GM12801 (cell line): ENCODE results near the gene ZFYVE26.

Experiments
- CTCF ChIP-seq: IDR thresholded peaks from one replicate; pipeline ENCODE4 v1.5.1; 2011; ENCODE audit warnings: control low read depth; ENCODE audit not compliant: insufficient read length; ENCODE audit errors: extremely low read depth

Gene ZFYVE26

GRCh38 chr14:67776653-67777322 is 39.6 kb downstream of the ZFYVE26 start:
- TF ChIP-seq CTCF = no peak

- TF ChIP-seq CTCF = no peak
Measured at GRCh38 chr14:67773844-67774377, 42.5 kb downstream of the ZFYVE26 start.

- no peak for TF ChIP-seq CTCF
Measured at GRCh38 chr14:67768219-67768618, 48.2 kb downstream of the ZFYVE26 start.

GRCh38 chr14:67766035-67766680 is 50.2 kb downstream of the ZFYVE26 start:
- TF ChIP-seq CTCF = no peak

- TF ChIP-seq CTCF = no peak
Measured at GRCh38 chr14:67765192-67765834, 51.1 kb downstream of the ZFYVE26 start.

GRCh38 chr14:67764496-67764895 is 51.9 kb downstream of the ZFYVE26 start:
- no peak for TF ChIP-seq CTCF

GRCh38 chr14:67763158-67763822 is 53.1 kb downstream of the ZFYVE26 start:
- TF ChIP-seq CTCF = no peak
